ENCODE results near the gene MYL12B.
"Not testable (repeated sequence)": the region's sequence is repeated elsewhere in the genome, so short reads cannot be mapped to it uniquely, and the experiment has no call there.

The MYL12B gene

DNA sequence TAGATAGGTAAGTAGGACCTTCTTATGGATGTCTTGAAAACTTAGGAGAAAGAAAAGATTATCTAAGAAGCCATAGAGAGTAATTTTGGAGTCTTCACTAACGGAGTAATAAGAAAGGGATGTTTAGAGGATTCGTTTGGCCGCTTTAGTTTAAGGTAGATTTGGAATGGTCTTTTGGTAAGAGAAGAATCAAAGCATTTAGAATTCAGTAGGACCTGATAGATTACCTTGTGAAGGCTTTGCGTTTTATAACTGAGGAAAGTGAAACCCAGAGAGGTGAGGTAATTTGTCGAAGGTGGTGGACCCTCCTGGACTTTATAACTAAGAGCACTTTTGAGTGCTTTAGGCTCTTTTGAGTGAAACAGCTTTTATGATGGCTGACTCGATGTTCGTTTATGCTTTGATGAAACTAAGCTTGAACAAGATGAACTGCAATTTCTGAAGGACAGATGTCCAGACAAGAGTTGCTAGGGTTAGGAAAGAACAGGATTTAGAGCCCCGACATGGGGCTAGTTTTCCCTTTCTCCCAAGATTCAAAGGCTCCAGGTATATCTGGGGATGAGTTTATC lies 1.3 kb downstream of the MYL12B start:
- DNase-seq = no peak

- DNase-seq = no peak
Measured at GRCh38 chr18:3264362-3264761, 2.4 kb downstream of the MYL12B start.

DNA sequence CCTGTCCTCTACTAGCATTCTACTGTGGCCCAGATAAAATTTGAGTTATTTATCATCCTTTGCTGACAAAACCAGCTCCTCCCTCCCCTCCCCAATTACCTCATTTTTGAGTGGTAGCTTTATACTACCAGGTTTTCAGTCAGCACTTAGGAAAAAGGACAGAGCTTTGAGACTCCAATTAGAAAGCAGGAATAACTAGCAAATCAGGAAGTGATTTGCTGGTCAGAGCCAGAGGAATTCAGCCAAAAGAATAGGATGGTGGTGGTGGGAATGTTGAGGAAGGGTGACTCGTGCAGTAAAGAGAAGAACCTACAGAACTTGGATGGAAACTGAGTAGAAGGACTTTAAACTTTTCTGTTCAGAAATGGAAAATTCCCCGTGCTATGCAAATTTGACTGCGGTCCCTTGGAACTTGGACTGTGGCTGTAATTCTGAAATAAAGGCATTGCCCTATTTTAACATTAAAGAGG lies 3.7 kb downstream of the MYL12B start:
- DNase-seq = no peak

GRCh38 chr18:3266062-3266608 lies 4.2 kb downstream of the MYL12B start:
- DNase-seq = no peak

DNA sequence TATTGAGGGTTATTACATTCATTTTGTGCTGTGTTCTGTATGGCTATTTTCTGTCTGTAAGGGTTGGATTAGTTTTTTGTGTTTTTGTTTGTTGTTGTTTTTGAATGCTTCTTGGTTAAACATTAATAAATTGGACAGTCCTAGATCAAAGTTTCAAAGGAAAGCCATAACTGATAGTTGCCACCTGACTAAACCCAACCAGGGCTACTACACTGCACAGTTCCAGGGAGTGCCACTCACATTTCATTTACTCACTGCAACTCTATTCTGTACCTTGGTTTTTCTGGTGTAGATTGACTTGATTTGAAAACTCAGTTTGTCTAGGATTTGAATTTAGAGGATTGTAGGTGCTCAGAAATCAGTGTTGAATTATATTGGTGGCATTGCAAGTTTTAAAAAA lies 6.4 kb downstream of the MYL12B start:
- DNase-seq = no peak

DNA sequence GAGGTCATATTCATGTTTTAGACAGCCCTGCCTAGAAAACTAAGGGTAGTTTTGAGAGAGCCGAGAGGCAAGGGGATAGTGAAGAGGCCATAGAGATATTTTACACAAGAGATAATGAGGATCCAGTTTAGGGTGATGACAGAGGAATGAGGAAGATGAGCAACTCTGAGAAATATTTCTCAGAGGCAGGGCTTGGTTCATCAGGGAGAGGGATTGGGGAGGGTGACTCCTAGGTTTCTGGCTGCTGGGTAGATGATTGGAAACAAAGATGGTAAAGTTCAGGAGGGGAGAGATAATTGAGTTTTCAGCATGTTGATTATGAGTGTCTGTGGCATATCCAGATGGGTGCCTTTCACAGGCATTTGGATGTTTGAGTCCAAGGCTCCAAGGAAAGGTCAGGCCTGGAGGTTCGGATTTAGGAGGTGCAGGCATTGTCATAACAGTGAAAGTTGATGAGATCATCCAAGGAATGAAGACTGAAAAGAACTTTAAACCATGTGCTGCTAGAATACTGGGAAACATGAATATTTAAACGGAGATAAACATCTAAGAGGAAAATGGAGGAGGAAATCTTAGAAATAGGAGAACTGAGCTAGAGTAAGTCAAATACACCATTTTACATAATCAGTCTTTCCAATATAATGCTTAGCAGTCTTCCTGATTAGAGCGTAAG lies 7.4 kb downstream of the MYL12B start:
- DNase-seq = no peak

DNA sequence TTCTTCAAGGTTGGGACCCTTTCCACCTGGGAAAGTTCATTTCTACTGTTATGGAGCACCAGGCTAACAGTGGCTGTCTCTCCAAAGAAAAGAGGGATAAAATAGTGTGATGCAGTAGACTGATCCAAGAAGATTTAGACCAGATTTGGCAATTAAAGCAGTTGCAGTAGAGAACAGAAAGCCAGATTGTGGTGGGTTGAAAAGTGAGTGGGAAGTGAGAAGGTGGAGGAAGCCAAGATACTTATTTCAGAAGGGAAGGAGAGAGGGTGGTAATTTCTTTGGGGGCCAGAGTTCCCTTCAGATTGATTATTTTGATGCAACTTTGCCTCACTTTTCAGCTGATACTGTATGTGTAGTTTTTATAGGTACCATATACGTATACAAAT lies 8.0 kb downstream of the MYL12B start:
- no peak for DNase-seq

DNA sequence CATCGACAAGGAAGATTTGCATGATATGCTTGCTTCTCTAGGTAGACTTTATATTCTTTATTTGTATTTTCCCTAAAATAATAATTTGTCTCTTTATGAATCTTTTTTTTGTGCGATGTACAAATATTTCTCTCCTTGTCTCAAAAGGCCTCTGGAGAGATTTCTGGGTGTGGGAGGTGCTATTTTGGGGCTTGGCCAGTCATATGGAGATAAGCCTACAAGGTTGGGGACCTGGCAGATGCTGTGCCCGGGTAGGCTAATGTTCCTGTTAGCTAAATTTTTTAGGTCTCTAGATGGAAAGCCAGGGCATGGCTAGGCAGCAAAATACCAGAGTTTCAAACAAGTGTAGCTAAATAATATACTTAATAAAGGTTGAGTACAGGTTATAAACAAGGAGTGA lies 11.1 kb downstream of the MYL12B start:
- no peak for DNase-seq

DNA sequence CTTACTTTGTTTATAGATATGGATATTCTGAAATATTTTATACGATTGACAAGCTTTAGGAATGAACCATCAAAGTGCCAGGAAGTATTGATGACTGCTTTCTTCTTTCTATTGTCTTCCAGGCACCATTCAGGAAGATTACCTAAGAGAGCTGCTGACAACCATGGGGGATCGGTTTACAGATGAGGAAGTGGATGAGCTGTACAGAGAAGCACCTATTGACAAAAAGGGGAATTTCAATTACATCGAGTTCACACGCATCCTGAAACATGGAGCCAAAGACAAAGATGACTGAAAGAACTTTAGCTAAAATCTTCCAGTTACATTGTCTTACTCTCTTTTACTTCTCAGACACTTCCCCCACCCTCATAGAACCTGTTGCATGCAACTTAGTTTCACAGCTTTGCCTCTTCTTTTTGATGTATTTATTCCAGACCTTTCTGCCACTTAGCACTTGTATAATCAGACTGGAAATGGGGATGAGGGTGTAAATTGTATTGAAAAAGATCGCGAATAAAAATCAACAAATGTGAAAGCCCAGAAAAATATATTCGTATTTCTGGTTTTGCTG lies 15.8 kb downstream of the MYL12B start:
- not testable (repeated sequence) for DNase-seq

DNA sequence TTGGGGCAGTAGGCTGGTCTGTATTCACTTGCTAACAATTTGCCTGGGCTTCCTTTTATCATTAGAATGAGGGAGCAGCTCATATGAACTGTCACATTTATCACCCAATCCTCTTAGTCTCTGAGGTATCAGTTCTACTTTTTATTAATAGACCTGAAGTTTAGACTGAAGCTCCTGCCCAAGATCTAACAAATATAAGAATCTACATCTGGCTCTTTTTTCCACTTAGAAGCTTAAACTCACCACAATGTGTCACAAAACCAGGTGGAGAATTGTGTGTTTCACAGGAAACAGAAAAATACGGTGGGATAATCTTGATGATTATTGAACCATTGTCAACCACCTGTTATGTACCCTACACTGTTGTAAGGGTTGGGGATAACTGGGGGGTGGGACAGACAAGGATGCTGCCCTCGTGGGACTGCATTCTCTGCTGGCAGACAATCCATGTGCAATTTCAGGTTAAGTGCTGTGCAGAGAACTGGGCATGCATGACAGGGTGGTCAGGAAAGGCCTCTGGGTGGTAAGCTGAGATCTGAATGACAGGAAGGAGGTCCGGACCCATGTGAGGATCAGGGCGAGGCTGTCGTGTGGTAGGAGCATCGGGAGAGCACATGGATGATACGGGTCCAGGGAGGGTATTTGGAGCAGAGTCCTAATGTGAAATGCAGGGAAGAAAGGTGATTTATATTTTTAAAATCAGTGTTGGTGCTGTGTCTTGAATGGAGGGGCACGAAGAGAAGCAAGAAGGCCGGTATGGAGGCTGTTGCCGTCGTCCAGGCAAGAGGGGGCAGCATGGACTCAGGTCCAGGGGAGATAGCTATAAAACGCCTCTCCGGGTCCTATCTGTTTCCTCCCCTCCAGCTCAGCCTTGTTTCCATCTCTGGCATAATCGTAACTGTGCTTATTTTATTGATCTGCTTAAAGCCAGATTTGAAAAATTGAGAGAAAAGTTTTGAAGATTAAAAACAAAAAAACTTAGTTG lies 17.6 kb downstream of the MYL12B start:
- no peak for DNase-seq

GRCh38 chr18:3281456-3282400 lies 19.8 kb downstream of the MYL12B start:
- no peak for DNase-seq

GRCh38 chr18:3283253-3283863 lies 21.4 kb downstream of the MYL12B start:
- DNase-seq = no peak

- DNase-seq = no peak
Measured at GRCh38 chr18:3283908-3284307, 22.0 kb downstream of the MYL12B start.

GRCh38 chr18:3284501-3284900 lies 22.6 kb downstream of the MYL12B start:
- no peak for DNase-seq

GRCh38 chr18:3286159-3286558 lies 24.2 kb downstream of the MYL12B start:
- DNase-seq = no peak

GRCh38 chr18:3293196-3293951 lies 31.4 kb downstream of the MYL12B start:
- DNase-seq = no peak

DNA sequence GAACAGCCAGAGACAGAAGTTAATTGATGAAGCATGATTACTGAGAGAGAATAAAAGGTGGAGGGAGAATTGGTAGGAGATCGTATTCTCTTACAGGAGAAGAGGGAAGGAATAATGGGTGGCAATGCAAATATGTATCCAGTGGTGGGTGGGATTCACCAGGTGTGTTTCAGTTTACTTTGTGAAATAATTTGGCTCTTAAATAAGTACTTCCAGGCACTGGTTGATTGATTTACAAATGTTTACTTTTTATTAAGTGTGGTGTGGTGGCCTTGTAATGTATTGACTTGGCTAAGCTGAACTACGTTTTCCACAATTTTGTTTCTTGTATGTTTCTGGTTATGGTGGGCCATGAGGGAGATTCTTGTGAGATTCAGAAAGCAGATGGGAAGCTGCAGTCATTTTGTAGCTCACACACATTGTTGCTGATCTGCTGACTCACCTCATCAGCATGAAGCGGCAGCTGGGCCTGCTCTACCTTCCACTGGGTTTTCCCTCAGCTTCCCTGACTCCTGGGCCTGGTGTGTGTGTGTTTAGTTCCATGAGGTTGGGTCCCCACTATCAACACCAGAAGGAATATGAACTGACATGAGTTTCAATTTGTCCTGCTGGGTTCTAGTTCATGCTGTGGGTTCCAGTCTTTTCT lies 32.6 kb downstream of the MYL12B start:
- DNase-seq = no peak

GRCh38 chr18:3297025-3297984 lies 35.4 kb downstream of the MYL12B start:
- DNase-seq = peak; percentile 86

- no peak for DNase-seq
Measured at GRCh38 chr18:3304832-3305231, 42.9 kb downstream of the MYL12B start.
